Activated naive CD4-positive, alpha-beta T cell treated with Interleukin-2 at 50 U/mL for 16 hours (primary cell): ENCODE results near the gene ADAMTS4.

Experiments
- DNase-seq: peaks from one replicate; pipeline ENCODE4 v3.0.0-alpha.2; 2020

The ADAMTS4 gene

GRCh38 chr1:161171191-161171590 lies 27.7 kb downstream of the ADAMTS4 start:
- no peak for DNase-seq

DNA sequence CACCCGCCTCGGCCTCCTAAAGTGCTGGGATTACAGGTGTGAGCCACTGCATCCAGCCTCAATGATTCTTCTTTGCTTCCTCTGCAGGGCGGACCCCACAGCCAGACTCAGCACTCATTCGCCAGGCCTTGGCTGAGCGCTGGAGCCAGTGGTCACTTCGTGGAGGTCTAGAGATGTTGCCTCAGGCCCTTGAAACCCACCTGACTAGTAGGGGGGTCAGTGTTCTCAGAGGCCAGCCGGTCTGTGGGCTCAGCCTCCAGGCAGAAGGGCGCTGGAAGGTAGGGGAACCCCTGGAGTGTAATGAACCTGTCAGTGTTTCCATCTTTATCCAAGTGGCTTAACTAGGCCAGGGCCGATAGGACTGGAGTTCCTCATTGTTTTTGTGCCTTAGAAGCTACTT lies 29.9 kb downstream of the ADAMTS4 start:
- no peak for DNase-seq

- no peak for DNase-seq
Measured at GRCh38 chr1:161166669-161167548, 31.9 kb downstream of the ADAMTS4 start.

DNA sequence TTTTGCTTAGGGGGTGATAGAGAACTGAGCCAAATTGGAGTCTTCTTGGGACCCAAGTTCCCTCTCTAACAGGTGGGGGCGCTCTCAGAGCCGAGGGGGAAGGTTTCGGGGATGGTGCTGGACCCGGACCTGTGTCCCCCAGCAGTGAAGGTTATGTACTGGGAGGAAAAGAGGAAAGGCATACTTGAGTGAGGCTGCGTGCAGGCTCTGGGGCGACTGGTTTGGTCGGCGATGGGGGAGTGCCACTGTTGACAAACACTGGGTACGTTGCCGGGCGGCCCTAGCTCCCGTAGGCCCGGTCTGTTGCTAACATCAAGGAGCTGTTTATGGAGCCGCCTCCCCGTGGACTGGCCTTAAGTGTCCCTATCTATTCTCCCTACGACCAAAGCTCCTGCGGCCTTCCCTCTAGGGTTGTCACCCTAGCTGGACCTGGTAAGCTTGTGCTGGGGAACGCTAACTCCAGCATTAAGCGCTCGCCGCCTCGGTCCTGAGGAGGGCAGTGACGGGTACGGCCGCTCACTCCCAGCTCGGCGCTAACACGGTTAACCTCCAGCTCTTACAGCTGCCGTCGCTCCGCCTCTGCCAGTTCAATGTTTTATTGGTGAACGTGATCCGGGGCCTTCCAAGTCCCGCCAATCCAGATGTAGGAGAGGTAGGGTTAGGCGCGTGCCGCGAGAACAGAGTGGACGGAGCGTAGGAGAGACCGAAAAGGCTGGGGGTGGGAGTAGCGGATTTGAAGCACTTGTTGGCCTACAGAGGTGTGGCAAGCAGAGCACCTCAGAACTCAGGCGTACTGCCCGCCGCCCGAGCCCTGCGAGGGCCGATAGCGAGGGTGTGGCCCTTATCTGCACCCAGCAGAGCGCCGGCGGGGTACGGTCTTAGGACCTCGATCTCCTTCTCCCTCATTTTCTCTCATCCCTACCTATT lies 32.8 kb downstream of the ADAMTS4 start, which contains the start of gene PPOX:
PPOX (plus strand) TSS at position 685 of the 927 bp plus-strand sequence. CDS start 422 bp downstream, outside the sequence.
- DNase-seq: peak; percentile 92

DNA sequence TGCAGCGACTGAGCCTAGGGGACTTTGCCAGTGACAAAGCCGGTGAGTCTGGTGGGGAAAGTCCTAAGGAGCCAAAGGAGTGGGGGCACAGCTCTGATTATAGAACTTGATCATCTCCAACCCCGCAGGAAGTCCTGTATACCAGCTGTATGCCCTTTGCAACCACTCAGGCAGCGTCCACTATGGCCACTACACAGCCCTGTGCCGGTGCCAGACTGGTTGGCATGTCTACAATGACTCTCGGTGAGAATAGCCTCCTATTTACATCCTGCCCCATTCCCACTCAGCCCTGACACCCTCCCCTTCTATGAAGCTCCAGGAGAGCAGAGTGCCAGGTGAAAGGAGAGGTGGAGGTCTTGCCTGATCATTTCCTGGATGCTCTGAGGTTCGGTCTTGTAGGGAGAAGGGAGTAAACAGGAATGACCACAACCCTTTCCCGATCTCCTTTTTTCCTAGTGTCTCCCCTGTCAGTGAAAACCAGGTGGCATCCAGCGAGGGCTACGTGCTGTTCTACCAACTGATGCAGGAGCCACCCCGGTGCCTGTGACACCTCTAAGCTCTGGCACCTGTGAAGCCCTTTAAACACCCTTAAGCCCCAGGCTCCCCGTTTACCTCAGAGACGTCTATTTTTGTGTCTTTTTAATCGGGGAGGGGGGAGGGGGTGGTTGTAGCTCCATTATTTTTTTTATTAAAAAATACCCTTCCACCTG lies 33.8 kb downstream of the ADAMTS4 start:
- no peak for DNase-seq

GRCh38 chr1:161163793-161164192 lies 35.1 kb downstream of the ADAMTS4 start:
- DNase-seq: no peak

DNA sequence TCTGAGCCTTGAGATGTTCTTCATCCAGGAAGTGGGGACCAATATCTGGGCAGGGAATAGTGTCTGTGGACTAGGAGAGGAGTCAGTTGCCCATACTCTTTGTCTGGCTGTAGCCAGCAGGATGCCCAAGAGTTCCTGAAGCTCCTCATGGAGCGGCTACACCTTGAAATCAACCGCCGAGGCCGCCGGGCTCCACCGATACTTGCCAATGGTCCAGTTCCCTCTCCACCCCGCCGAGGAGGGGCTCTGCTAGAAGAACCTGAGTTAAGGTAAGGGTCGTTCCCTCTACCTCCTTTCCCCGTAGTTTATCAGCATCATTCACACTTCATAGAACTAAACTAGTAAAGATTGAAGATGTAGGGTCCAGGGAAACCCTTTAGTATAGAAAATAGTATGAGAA lies 36.0 kb downstream of the ADAMTS4 start:
- no peak for DNase-seq

- no peak for DNase-seq
Measured at GRCh38 chr1:161162052-161162451, 36.8 kb downstream of the ADAMTS4 start.

- no peak for DNase-seq
Measured at GRCh38 chr1:161161652-161162051, 37.2 kb downstream of the ADAMTS4 start.

- DNase-seq: no peak
Measured at GRCh38 chr1:161160671-161161145, 38.1 kb downstream of the ADAMTS4 start.

GRCh38 chr1:161159913-161160243 lies 39.0 kb downstream of the ADAMTS4 start:
- DNase-seq: no peak

DNA sequence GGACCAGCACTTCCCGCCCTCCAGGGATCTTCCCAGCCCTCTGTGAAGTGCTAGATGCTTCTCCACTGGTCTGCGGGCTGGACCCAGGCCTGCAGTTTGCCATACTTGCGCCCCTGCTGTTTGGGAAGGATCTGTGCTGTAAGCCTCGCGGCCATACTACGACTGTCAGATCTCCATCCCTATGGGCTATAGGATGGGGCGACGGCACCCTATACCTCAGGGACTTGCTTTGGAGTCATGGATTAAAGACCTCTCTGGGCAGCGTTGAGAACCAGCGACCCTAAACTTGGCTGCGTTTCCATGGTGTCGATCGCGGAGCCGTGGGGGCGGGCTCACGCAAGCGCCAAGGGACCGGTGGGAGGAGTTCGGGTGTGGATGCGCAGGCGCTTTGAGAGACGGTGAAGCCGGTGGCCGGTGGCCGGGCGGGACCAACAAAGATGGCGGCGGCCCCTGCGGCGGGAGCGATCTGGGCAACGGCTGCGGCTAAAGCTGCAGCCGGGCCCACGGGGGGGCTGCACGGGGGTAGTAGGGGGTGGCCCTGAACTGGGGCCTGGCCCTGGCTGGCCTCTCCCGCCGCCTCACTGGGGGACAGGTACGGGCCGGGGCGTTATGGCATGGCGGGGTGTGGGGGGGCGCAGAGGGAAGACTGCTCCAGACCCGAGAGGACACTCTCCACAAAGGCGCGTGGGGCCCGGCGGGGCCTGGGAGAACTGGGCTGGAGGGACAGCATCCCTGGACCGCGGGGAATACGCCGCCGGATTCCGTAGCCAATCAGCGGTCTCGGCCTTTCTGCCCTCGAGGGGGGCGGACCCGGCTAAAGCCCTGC lies 39.6 kb downstream of the ADAMTS4 start, which contains the start of gene USP21:
USP21 (plus strand) TSS at position 414 of the 826 bp plus-strand sequence. CDS start 1,141 bp downstream, outside the sequence.
- DNase-seq: peak; percentile 93

- DNase-seq: no peak
Measured at GRCh38 chr1:161158316-161159010, 40.4 kb downstream of the ADAMTS4 start.

GRCh38 chr1:161157867-161158266 lies 41.0 kb downstream of the ADAMTS4 start:
- no peak for DNase-seq

GRCh38 chr1:161153682-161154337 lies 45.0 kb downstream of the ADAMTS4 start, which contains the start of gene UFC1:
Gene UFC1 (plus strand): TSS chr1:161153978. CDS start chr1:161153998, 20 bp downstream.
- peak; percentile 83 for DNase-seq

- no peak for DNase-seq
Measured at GRCh38 chr1:161153176-161153575, 45.7 kb downstream of the ADAMTS4 start.

- DNase-seq: no peak
Measured at GRCh38 chr1:161145832-161146231, 53.0 kb downstream of the ADAMTS4 start.

- DNase-seq: no peak
Measured at GRCh38 chr1:161140755-161141400, 58.0 kb downstream of the ADAMTS4 start.

DNA sequence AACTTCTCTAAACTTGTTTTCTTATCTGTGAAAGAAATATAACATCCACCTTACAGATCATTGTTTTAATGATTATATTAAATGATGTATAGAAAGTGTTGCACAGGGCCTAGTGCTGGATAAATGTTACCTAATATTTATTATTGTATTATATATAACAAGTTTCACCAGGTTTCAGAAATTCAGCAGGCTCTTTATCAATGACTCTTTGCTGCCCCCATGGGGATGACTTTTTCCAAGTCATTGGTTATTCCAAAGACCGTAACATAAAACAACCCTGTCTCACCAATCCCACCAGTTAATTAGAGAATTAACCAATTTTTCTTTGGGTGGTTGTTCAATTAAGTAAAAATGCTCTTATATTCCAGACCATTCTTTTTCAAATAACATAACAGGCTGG lies 59.1 kb downstream of the ADAMTS4 start:
- peak; percentile 33 for DNase-seq

GRCh38 chr1:161138431-161138830 lies 60.4 kb downstream of the ADAMTS4 start:
- no peak for DNase-seq
